Peyer's patch (tissue), 4 donors: ENCODE measurements around the gene NRN1L.

Experiments used
- POLR2A ChIP-seq, 2 donors: fragments of 450-650 bp; IDR thresholded peaks; one replicate each; pipeline ENCODE4 v1.5.1; 2017; ENCODE audit warnings: antibody characterized with exemption in 2 of 2, mild to moderate bottlenecking in 2 of 2, moderate library complexity in 2 of 2
- TF ChIP-seq, protein P1 (sequence below), 6 experiments: fragments of 450-650 bp in 4 of 6; fragments of 200-600 bp in 2 of 6; sonication (generic) in 1 of 6; IDR thresholded peaks; one replicate each; pipeline ENCODE4 v1.5.1; 2017 to 2019; ENCODE audit warnings: antibody characterized with exemption in 6 of 6, mild to moderate bottlenecking in 3 of 6, moderate library complexity in 1 of 6

DNA sequence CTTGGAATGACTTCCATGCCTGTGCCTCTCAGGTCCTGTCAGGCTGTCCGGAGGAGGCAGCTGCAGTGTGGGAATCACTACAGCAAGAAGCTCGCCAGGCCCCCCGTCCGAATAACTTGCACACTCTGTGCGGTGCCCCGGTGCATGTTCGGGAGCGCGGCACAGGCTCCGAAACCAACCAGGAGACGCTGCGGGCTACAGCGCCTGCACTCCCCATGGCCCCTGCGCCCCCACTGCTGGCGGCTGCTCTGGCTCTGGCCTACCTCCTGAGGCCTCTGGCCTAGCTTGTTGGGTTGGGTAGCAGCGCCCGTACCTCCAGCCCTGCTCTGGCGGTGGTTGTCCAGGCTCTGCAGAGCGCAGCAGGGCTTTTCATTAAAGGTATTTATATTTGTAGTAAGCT, 1.3 kb downstream of the NRN1L start:
- TF ChIP-seq, protein P1, sequence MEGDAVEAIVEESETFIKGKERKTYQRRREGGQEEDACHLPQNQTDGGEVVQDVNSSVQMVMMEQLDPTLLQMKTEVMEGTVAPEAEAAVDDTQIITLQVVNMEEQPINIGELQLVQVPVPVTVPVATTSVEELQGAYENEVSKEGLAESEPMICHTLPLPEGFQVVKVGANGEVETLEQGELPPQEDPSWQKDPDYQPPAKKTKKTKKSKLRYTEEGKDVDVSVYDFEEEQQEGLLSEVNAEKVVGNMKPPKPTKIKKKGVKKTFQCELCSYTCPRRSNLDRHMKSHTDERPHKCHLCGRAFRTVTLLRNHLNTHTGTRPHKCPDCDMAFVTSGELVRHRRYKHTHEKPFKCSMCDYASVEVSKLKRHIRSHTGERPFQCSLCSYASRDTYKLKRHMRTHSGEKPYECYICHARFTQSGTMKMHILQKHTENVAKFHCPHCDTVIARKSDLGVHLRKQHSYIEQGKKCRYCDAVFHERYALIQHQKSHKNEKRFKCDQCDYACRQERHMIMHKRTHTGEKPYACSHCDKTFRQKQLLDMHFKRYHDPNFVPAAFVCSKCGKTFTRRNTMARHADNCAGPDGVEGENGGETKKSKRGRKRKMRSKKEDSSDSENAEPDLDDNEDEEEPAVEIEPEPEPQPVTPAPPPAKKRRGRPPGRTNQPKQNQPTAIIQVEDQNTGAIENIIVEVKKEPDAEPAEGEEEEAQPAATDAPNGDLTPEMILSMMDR (IDR thresholded peaks at IDR 0.05), result no peak
- TF ChIP-seq POLR2A (IDR thresholded peaks at IDR 0.05), result no peak
